Iris pigment epithelial cell (primary cell): ENCODE results near the gene MYL9.

Experiments
- DNase-seq: peaks from one replicate; pipeline ENCODE4 v3.0.0-alpha.2; 2011; ENCODE audit warnings: low read depth

Gene MYL9

GRCh38 chr20:36582821-36583220 lies 41.5 kb downstream of the MYL9 start:
- no peak for DNase-seq

DNA sequence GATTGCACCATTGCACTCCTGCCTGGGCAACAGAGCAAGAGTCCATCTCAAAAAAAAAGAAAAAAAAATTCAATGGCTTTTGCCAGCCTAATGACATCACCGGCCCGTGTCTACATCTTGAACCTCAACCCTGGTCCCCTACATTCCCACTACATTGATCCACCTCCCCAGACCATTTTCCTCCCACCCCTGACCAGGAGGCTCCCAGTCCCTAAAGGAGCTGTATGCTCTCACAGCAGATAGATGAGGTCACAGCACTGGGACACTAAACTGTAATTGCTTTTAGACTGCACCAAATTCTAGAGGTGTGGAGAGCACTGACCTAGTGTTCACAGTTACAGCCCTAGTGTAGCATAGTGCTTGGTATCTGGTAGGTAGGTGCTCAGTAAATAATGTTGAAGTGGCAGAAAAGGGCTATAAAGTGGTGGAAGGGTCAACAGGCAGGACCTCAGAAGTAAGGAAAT lies 42.7 kb downstream of the MYL9 start:
- no peak for DNase-seq

GRCh38 chr20:36585410-36586125 lies 44.2 kb downstream of the MYL9 start:
- DNase-seq, result no peak

DNA sequence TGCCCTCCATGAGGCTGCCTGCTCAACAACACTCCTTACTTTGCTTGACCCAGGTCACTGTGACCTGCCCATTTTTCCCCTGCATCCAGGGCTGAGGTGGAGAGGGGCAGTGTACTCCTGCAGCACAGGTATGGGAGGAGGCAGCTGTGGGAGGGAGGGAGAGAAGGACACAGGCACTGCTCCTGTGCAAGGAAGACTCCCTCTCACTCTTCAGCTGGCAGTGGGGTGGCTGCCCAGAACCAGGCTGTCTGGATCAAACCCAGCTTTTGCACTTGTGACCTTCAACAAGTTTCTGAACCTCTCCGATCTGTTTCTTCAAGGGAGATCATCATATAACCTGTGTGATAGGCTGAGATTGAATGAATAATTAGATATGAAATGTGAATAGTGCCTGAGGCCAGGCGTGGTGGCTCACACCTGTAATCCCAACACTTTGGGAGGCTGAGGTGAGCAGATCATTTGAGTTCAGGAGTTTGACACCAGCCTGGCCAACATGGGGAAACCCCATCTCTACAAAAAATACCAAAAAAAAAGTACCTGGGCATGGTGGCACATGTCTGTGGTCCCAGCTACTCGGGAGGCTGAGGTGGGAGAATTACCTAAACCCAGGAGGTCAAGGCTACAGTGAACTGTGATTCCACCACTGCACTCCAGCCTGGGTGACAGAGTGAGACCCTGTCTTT lies 46.2 kb downstream of the MYL9 start:
- DNase-seq, result no peak

DNA sequence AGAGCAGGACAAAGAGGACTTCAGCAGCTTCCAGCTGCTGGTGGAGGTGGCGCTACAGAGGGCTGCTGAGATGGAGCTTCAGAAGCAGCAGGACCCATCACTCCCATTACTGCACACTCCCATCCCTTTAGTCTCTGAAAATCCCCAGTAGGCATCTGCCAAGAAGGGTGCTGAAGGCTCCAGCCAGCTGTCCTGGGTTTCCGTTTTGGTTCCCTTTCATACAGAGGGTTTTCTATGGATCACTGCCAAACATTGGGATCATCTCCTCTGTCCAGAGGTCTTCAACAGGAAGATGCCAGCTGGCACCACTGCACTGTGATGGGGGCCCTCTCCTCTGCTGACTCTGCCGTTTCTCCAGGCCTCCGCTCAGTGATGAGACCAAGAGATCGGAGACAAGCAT lies 50.0 kb downstream of the MYL9 start:
- no peak for DNase-seq

GRCh38 chr20:36591854-36592641 lies 50.7 kb downstream of the MYL9 start:
- no peak for DNase-seq

- no peak for DNase-seq
These were observed 52.1 kb downstream of the MYL9 start for GRCh38 chr20:36593347-36593929.

- DNase-seq, result no peak
These were observed 58.6 kb downstream of the MYL9 start for GRCh38 chr20:36599912-36600345.
